Measurements from ENCODE around the gene MYCBP2.
"Not testable (repeated sequence)": the region's sequence is repeated elsewhere in the genome, so short reads cannot be mapped to it uniquely, and the experiment has no call there.

Gene MYCBP2

GRCh38 chr13:77326905-77327604 is at the start of gene MYCBP2:
Gene MYCBP2 (minus strand): TSS chr13:77327094. CDS start chr13:77326775, 319 bp downstream.
- peak; percentile 96 for DNase-seq

GRCh38 chr13:77375560-77376108 is 48.7 kb upstream of the MYCBP2 start:
- DNase-seq: no peak

GRCh38 chr13:77374786-77375185 is 47.9 kb upstream of the MYCBP2 start:
- DNase-seq: peak; percentile 39

GRCh38 chr13:77374339-77374738 is 47.4 kb upstream of the MYCBP2 start:
- DNase-seq: no peak

DNA sequence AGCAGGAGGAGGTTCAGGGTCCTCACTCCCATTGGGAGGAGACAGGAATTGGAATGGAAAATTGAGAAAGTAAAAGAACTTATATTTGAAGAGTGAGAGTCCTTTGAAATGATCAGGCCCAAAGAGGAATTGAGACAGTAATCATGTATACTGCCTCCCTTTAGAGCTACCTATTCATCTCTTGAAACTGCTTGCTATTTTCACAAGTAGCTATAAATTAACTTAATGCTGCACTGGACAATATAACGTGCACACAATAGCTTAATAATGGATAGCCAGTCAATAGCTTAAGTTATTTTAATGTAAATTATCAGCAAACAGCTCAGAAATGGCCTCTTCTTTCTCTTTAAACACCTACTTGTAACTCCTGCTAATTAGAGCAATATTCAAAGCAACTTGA is 46.6 kb upstream of the MYCBP2 start:
- no peak for DNase-seq

- DNase-seq: no peak
Observed at GRCh38 chr13:77372275-77372674, 45.4 kb upstream of the MYCBP2 start.

GRCh38 chr13:77370888-77371287 is 44.0 kb upstream of the MYCBP2 start:
- no peak for DNase-seq

DNA sequence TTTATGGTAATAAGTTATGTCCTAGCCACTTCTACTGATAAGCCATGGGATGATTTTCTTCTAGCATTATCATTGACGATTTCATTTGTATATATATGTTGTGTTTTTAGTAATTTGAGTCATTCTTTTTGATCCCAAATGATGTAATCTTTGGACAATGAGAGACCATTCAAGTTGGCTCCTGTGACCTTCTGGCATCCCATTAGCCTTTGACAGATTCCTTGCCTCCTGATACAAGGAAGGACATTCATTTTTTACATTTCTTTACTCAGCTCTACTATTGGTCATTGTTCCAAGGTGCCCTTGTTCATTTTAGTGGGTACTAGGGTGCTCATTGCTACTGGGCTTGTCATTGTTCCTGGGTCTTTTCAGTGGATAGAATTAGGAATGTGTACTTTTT is 35.3 kb upstream of the MYCBP2 start:
- DNase-seq: no peak

DNA sequence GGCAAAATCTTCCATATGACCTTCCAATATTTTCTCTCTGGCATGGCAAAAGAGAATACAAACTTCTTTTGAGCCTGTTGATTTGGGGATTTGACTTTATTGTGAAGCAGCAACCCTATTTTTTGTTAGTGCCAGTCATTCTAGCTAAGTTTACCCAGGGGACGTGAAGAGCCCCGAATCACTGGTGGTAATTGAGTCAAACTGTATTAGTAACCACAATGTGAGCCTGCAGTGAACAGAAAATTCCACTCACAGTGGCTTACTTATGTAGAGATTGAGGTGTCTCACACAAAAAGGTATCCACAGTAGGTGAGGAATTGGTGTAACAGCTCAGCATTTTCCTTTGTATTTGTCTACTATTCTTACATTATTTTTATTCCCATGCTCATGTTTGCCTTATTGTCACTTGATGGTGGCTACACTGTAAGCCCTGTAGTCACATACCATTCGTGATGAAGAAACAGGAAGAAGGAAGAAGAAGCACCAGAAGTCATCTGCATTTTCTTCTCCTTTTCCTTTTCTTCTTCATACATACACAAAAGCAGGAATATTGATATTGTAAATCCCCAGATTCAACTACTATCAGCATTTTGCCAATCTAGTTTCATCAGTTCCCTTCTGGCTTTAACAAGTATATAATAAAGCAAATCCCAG is 33.3 kb upstream of the MYCBP2 start:
- DNase-seq: no peak

GRCh38 chr13:77359171-77359570 is 32.3 kb upstream of the MYCBP2 start:
- no peak for DNase-seq

- DNase-seq: no peak
Observed at GRCh38 chr13:77358001-77358400, 31.1 kb upstream of the MYCBP2 start.

- no peak for DNase-seq
Observed at GRCh38 chr13:77356155-77356554, 29.3 kb upstream of the MYCBP2 start.

GRCh38 chr13:77353995-77354394 is 27.1 kb upstream of the MYCBP2 start:
- DNase-seq: no peak

DNA sequence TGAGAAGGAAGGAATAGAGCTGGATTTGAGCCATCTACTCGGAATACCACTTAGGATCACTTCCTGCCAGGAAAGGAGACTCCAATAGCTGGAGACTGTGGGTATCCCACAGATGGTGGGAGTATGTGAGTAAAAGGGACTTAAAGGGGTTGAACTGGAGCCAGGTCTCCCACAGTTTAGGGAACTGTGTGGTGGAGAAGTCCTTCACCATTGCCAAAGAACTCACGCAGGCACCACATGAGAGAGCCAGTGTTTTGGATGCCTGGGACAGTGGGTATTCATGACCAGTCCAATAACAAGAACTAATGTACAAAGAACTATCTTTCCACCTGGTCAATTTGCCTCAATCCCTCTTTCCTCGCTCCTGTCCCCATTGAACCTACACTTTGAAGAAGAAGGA is 24.4 kb upstream of the MYCBP2 start:
- no peak for DNase-seq

DNA sequence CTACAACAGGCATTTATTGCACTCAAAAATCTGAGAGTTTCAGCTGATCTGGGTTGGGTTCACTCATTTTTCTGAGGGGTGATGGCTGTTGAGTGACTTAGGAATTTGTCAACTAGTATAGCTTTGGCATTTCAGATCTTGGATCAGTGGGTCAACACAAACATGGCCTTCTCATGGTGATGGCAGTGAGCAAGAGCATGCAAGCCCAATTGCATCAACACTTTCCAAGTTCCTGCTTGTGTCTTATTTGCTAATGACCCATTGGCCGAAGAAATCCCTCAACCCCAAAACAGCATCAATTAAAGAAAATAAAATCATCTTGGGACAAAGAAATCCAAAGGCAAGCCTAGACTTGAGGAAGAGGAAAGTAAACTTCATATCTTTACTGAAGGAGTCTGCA is 23.9 kb upstream of the MYCBP2 start:
- no peak for DNase-seq

DNA sequence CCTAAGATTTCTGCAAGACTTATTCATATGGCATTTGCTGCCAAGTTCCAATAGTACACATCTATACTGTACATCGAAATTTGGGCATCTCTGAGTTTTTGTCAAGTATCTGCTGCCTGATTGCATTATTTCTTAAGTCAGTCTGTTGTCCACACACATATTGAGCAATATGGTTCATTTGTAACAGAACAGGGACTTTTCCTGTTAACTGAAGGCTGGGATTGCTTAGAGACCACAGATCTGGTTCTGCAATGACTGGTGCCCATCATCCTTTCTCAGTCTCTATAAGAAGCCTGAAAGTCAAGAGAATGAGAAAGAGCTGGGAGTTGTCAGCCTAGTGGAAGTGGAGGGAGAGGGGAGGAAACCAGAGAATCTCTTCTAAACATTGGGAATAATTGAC is 22.5 kb upstream of the MYCBP2 start:
- no peak for DNase-seq

DNA sequence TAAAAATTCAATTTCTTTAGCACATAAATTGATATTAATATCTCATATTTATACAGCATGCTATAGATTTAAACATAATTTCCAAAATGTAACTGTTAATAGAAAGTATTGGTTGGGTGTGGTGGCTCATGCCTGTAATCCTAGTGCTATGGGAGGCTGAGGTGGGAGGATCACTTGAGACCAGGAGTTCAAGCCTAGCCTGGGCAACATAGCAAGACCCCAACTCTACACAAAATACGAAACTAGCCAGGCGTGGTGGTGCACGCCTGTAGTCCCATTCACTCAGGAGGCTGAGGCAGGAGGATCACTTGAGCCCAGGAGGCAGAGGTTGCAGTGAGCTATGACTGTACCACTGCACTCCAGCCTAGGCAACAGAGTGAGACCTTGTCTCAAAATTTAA is 20.5 kb upstream of the MYCBP2 start:
- DNase-seq: not testable (repeated sequence)

DNA sequence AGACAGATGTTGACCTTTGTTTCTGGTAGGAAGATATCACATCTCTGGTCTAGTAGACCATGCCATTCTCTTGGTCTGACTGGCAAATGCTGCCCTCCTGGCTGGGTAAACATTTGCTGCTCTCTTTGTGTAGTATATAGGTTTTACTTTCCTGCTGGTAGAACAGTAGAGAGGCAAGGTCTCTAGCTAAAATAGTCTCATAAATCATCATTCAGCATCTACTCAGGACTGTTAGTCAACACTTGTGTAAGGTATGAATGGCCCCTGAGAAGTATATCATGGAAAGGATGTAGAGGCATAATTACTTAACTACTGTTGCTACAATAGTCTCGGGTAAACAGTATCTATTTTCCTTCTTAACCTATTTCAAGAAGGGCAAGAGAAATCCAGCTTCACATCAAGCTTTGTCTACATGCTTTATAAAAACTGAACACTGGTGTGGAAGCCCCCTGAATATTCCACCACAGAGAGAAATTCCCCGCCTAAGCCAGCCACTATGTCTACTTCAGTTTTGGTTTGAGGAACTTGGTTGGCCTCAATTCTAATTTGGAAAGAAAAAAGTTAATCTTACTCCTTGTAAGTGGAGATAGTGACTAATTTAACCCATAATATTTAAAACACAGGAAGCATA is 18.4 kb upstream of the MYCBP2 start:
- no peak for DNase-seq

GRCh38 chr13:77343841-77344240 is 16.9 kb upstream of the MYCBP2 start:
- DNase-seq: no peak

- DNase-seq: no peak
Observed at GRCh38 chr13:77339408-77339807, 12.5 kb upstream of the MYCBP2 start.

DNA sequence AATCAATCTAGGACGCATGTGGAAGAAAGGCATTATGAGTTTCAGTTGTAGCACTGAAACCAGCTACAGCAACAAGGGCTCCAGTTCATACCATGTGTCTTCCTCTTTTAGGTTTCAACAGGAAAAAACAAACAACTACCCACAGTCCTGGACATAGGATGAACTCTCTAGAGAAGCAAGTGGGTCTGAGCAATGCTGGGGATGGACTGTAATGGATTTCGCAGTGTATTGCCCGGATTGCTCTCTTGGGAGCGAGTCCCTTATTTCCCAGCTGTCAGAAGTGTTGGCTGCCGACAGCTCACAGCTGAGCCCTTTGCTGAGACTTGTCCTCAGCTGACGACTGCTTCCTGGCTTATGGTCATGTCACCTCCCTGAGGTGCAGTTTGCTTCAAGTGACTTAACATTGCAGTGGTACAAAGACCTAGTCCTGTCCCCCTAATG is 12.1 kb upstream of the MYCBP2 start:
- peak; percentile 66 for DNase-seq

DNA sequence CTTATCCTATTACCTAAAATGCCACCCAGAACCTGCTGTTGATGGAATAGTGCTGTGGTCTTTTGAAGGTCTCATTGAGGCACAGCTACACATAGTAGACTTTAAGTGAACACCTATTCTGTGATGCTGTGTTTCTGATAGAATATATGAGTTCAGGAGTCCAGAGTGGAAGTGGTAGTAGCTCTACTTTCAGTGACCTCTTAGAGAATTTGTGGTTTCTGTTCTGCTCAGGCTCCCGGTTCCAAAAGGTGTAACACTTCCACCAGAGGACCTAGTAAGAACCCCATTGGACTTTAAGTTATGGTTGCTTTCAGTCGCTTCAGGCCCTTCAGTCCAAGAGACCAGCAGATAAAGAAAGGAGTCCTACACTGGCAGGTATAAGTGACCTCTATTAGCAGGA is 11.4 kb upstream of the MYCBP2 start:
- no peak for DNase-seq

DNA sequence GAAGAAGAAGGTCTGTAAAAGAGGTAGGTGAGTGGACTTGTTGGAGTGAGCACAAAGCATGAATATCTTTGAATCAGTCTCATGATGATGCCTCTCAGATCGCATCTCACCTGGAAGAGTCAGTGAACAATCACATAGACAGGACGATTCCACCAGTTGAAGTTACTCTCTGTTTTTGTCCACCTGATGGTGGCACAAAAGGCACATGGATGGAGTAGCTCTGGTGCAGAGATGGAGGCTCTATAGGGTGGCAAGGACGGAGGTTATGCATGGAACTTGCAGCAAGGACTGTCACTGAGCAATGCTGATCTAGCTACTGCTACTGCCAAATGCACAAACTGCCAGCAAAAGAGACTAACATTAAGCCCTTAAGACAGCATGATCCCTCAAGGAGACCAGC is 10.3 kb upstream of the MYCBP2 start:
- DNase-seq: no peak

DNA sequence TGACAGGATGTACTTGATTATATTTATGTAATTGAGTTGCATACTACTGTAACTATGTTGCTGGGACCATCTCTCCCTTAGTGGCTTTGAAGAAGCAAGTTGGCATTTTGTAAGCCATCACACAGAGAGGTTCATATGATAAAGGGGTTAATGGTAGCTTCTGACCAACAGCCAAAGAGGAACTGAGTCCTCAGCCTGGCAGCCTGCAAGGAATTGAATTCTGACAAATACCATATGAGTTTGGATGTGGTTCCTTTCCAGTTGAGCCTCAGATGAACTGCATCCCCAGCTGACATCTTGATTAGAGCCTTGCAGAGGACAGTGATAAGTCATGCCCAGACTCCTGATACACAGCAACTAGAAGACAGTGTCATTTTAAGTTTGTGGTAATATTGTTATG is 8.6 kb upstream of the MYCBP2 start:
- DNase-seq: no peak
